ENCODE results near the gene FOXO3. TPM values are rescaled to one million over a fixed set of nuclear protein-coding genes. Genes with fewer than 3 reads are reported as not detected.
"Not testable (repeated sequence)": the region's sequence is repeated elsewhere in the genome, so short reads cannot be mapped to it uniquely, and the experiment has no call there.

Gene FOXO3
- polyA plus RNA-seq, 1 donor (not counting 4 experiments of a cell fraction or from before 2014, with no cell fraction given): 17.6 TPM

DNA sequence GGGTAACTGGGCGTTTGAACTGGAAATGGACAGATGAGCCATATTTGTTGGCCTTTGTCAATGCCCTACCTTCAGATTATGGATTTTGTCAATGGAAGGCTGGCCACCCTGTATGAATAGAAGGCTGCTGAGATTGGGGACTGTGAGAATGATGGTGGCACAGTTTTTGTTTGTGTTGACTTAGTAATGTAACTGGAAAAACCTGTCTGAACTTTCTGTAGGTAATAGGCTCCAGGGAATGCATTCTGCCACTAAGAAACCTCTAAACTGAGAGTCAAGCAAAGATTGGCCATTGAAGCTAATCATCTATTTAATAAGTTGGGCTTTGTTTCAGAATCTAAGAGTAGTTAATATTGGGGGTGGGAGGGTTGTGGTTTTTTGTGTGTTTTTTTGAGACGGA, 97.5 kb downstream of the FOXO3 start:
- no peaks in the 10 kb centered on the region for H3K9me1 ChIP-seq (ENCODE audit: control insufficient read depth, extremely low read depth, insufficient read depth, low read length)
- H3K9ac ChIP-seq (ENCODE audit: control insufficient read depth, extremely low read depth, insufficient read depth, low read length): no peak overlapping the region
- FAIRE-seq (no peak), DNase-seq (ENCODE audit: low read depth, low spot score) (no peak)
- no peaks in the 10 kb centered on the region for H3K9me3 ChIP-seq (ENCODE audit: control insufficient read depth, low read depth, low read length)
- no peak overlapping the region for H3K4me3 ChIP-seq (ENCODE audit: control insufficient read depth in 2 of 3, extremely low read depth in 1 of 3, insufficient read depth in 2 of 3, low read depth in 1 of 3, low read length in 3 of 3)
- peaks cover 31% of the 10 kb centered on the region for H3K4me1 ChIP-seq (ENCODE audit: control insufficient read depth, extremely low read depth, insufficient read depth, low read length)
- no peaks in the 10 kb centered on the region for H3K27me3 ChIP-seq (ENCODE audit: control insufficient read depth, extremely low read depth, insufficient read depth, low read length)
- no peaks in the 10 kb centered on the region for H4K20me1 ChIP-seq (ENCODE audit: control insufficient read depth, extremely low read depth, insufficient read depth, low read length)
- TF ChIP-seq CTCF (optimal IDR thresholded peaks at IDR 0.05 in 1 of 3, IDR thresholded peaks at IDR 0.05 in 1 of 3, conservative IDR thresholded peaks at IDR 0.05 in 1 of 3; ENCODE audit: extremely low read depth in 1 of 3, insufficient read depth in 2 of 3, low read length in 3 of 3) (no peak), EZH2 (IDR thresholded peaks at IDR 0.05; ENCODE audit: low read length) (no peak)
- dilution Hi-C loops (cut with MboI; ENCODE audit: extremely low pct_ligation_motif_present, low sequenced_read_pairs): no loop called here
- H3K27ac ChIP-seq (ENCODE audit: control insufficient read depth, insufficient read depth, low read length): no peak overlapping the region
- H3K79me2 ChIP-seq (ENCODE audit: control insufficient read depth, insufficient read depth, low read length): peaks cover 72% of the 10 kb centered on the region
- H3K4me2 ChIP-seq (ENCODE audit: control insufficient read depth, extremely low read depth, insufficient read depth, low read depth, low read length): no peak overlapping the region
- no peaks in the 10 kb centered on the region for H3K36me3 ChIP-seq (ENCODE audit: control insufficient read depth in 2 of 2, extremely low read depth in 1 of 2, insufficient read depth in 2 of 2, low read length in 2 of 2)
- H2AFZ ChIP-seq (ENCODE audit: control insufficient read depth, low read length): no peak overlapping the region

- H3K4me3 ChIP-seq (ENCODE audit: control insufficient read depth in 2 of 3, extremely low read depth in 1 of 3, insufficient read depth in 2 of 3, low read depth in 1 of 3, low read length in 3 of 3); H2AFZ ChIP-seq (ENCODE audit: control insufficient read depth, low read length); H3K9me3 ChIP-seq (ENCODE audit: control insufficient read depth, low read depth, low read length); H3K9ac ChIP-seq (ENCODE audit: control insufficient read depth, extremely low read depth, insufficient read depth, low read length); H3K36me3 ChIP-seq (ENCODE audit: control insufficient read depth in 2 of 2, extremely low read depth in 1 of 2, insufficient read depth in 2 of 2, low read length in 2 of 2); H3K27ac ChIP-seq (ENCODE audit: control insufficient read depth, insufficient read depth, low read length); H4K20me1 ChIP-seq (ENCODE audit: control insufficient read depth, extremely low read depth, insufficient read depth, low read length); FAIRE-seq; H3K4me2 ChIP-seq (ENCODE audit: control insufficient read depth, extremely low read depth, insufficient read depth, low read depth, low read length); H3K9me1 ChIP-seq (ENCODE audit: control insufficient read depth, extremely low read depth, insufficient read depth, low read length); DNase-seq (ENCODE audit: low read depth, low spot score); H3K27me3 ChIP-seq (ENCODE audit: control insufficient read depth, extremely low read depth, insufficient read depth, low read length); dilution Hi-C loops (cut with MboI; ENCODE audit: extremely low pct_ligation_motif_present, low sequenced_read_pairs): not testable (repeated sequence)
- peaks cover 70% of the 10 kb centered on the region for H3K79me2 ChIP-seq (ENCODE audit: control insufficient read depth, insufficient read depth, low read length)
- peaks cover 25% of the 10 kb centered on the region for H3K4me1 ChIP-seq (ENCODE audit: control insufficient read depth, extremely low read depth, insufficient read depth, low read length)
These were observed 98.1 kb downstream of the FOXO3 start for GRCh38 chr6:108658785-108659184.

DNA sequence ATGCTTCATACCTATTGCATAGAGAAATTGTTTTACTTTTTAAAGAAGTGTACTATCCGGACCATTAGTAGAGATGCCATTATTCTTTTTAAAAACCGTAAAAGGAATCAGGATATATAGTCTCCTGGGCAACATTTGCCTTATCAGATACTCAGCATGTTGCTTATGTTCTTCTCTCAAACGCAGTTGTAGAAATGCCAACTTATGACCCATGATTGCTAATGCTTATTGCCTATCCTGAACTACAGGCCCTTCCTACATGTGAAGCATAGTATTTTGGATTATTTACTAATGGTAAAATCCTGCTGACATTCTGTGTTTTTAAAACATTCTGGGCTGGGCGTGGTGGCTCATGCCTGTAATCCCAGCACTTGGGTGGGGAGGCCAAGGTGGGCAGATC, 99.5 kb downstream of the FOXO3 start:
- Histone ChIP-seq H3K9me3 (ENCODE audit: control insufficient read depth, low read depth, low read length) (no peaks in the 10 kb centered on the region), H3K4me1 (ENCODE audit: control insufficient read depth, extremely low read depth, insufficient read depth, low read length) (peaks cover 17% of the 10 kb centered on the region), H3K79me2 (ENCODE audit: control insufficient read depth, insufficient read depth, low read length) (peaks cover 62% of the 10 kb centered on the region), H3K9me1 (ENCODE audit: control insufficient read depth, extremely low read depth, insufficient read depth, low read length) (no peaks in the 10 kb centered on the region), H3K27ac (ENCODE audit: control insufficient read depth, insufficient read depth, low read length) (no peak overlapping the region), H3K27me3 (ENCODE audit: control insufficient read depth, extremely low read depth, insufficient read depth, low read length) (no peaks in the 10 kb centered on the region), H3K9ac (ENCODE audit: control insufficient read depth, extremely low read depth, insufficient read depth, low read length) (no peak overlapping the region), H3K4me3 (ENCODE audit: control insufficient read depth in 2 of 3, extremely low read depth in 1 of 3, insufficient read depth in 2 of 3, low read depth in 1 of 3, low read length in 3 of 3) (no peak overlapping the region), H4K20me1 (ENCODE audit: control insufficient read depth, extremely low read depth, insufficient read depth, low read length) (peaks cover 4% of the 10 kb centered on the region), H3K4me2 (ENCODE audit: control insufficient read depth, extremely low read depth, insufficient read depth, low read depth, low read length) (no peak overlapping the region), H2AFZ (ENCODE audit: control insufficient read depth, low read length) (no peak overlapping the region), H3K36me3 (ENCODE audit: control insufficient read depth in 2 of 2, extremely low read depth in 1 of 2, insufficient read depth in 2 of 2, low read length in 2 of 2) (peaks cover 3 to 5% of the 10 kb centered on the region in 2 experiments)
- TF ChIP-seq EZH2 (IDR thresholded peaks at IDR 0.05; ENCODE audit: low read length) (no peak), CTCF (optimal IDR thresholded peaks at IDR 0.05 in 1 of 3, IDR thresholded peaks at IDR 0.05 in 1 of 3, conservative IDR thresholded peaks at IDR 0.05 in 1 of 3; ENCODE audit: extremely low read depth in 1 of 3, insufficient read depth in 2 of 3, low read length in 3 of 3) (no peak)
- FAIRE-seq: no peak
- dilution Hi-C loops (cut with MboI; ENCODE audit: extremely low pct_ligation_motif_present, low sequenced_read_pairs): no loop called here
- DNase-seq (ENCODE audit: low read depth, low spot score): no peak
